ENCODE data around the gene TUBGCP3. TPM values are rescaled to one million over a fixed set of nuclear protein-coding genes. Genes with fewer than 3 reads are reported as not detected.

TUBGCP3 gene
- total RNA-seq, 1 experiment from 2014 or later: 51.1 TPM

GRCh38 chr13:112481458-112481857 is 106.5 kb downstream of the TUBGCP3 start:
- TF ChIP-seq CTCF (IDR thresholded peaks at IDR 0.05; ENCODE audit: insufficient read depth in 1 of 2, low read depth in 1 of 2, low read length in 1 of 2, severe bottlenecking in 1 of 2, unreplicated experiment in 1 of 2): no peak
- Mint-ChIP-seq H3K4me3 (ENCODE audit: unreplicated experiment) (no peak overlapping the region), H3K36me3 (ENCODE audit: insufficient read depth, unreplicated experiment) (no peaks in the 10 kb centered on the region), H3K4me1 (ENCODE audit: low read depth, unreplicated experiment) (no peaks in the 10 kb centered on the region), H3K27me3 (ENCODE audit: insufficient read depth, unreplicated experiment) (no peaks in the 10 kb centered on the region), H3K27ac (ENCODE audit: unreplicated experiment) (no peak overlapping the region), H3K9me3 (ENCODE audit: unreplicated experiment) (no peaks in the 10 kb centered on the region)
- no peak overlapping the region for H3K4me3 ChIP-seq (ENCODE audit: low read depth, low read length)
- no peaks in the 10 kb centered on the region for H3K9me3 ChIP-seq
- ChIA-PET POLR2A (no interaction called here), CTCF (no interaction called here)
- intact Hi-C loops (cut with micrococcal nuclease; ENCODE audit: unreplicated experiment): no loop called here
- H3K36me3 ChIP-seq (ENCODE audit: control insufficient read depth, insufficient read depth, low read length): peaks cover 2% of the 10 kb centered on the region; the same call in 1 of the 2 replicates
- no peak for DNase-seq
- no peaks in the 10 kb centered on the region for H3K4me1 ChIP-seq
- H3K27me3 ChIP-seq (replicated peaks; ENCODE audit: control insufficient read depth, insufficient read depth, low read length): no peaks in the 10 kb centered on the region
- BruUV-seq (replicated peaks): no TSS peak

- no peaks in the 10 kb centered on the region for H3K27me3 ChIP-seq (replicated peaks; ENCODE audit: control insufficient read depth, insufficient read depth, low read length)
- no peaks in the 10 kb centered on the region for H3K4me1 ChIP-seq
- CTCF ChIA-PET: no interaction called here
- Mint-ChIP-seq H3K4me1 (ENCODE audit: low read depth, unreplicated experiment) (no peaks in the 10 kb centered on the region), H3K27me3 (ENCODE audit: insufficient read depth, unreplicated experiment) (no peaks in the 10 kb centered on the region), H3K4me3 (ENCODE audit: unreplicated experiment) (no peak overlapping the region), H3K27ac (ENCODE audit: unreplicated experiment) (no peak overlapping the region), H3K36me3 (ENCODE audit: insufficient read depth, unreplicated experiment) (no peaks in the 10 kb centered on the region), H3K9me3 (ENCODE audit: unreplicated experiment) (no peaks in the 10 kb centered on the region)
- no peak for TF ChIP-seq CTCF (IDR thresholded peaks at IDR 0.05; ENCODE audit: insufficient read depth in 1 of 2, low read depth in 1 of 2, low read length in 1 of 2, severe bottlenecking in 1 of 2, unreplicated experiment in 1 of 2)
- BruUV-seq (replicated peaks): no TSS peak
- DNase-seq: no peak
- H3K36me3 ChIP-seq (ENCODE audit: control insufficient read depth, insufficient read depth, low read length): peaks cover 2% of the 10 kb centered on the region; the same call in 1 of the 2 replicates
- no peak overlapping the region for H3K4me3 ChIP-seq (ENCODE audit: low read depth, low read length)
- intact Hi-C loops (cut with micrococcal nuclease; ENCODE audit: unreplicated experiment): no loop called here
- POLR2A ChIA-PET: no interaction called here
- no peaks in the 10 kb centered on the region for H3K9me3 ChIP-seq
These were observed 108.6 kb downstream of the TUBGCP3 start for GRCh38 chr13:112479389-112479788.

- Histone ChIP-seq H3K4me3 (ENCODE audit: low read depth, low read length) (no peak overlapping the region), H3K27me3 (replicated peaks; ENCODE audit: control insufficient read depth, insufficient read depth, low read length) (no peaks in the 10 kb centered on the region), H3K36me3 (ENCODE audit: control insufficient read depth, insufficient read depth, low read length) (no peaks in the 10 kb centered on the region), H3K9me3 (no peaks in the 10 kb centered on the region), H3K4me1 (no peaks in the 10 kb centered on the region)
- H3K36me3 Mint-ChIP-seq (ENCODE audit: insufficient read depth, unreplicated experiment): no peaks in the 10 kb centered on the region
- no peaks in the 10 kb centered on the region for H3K9me3 Mint-ChIP-seq (ENCODE audit: unreplicated experiment)
- H3K27me3 Mint-ChIP-seq (ENCODE audit: insufficient read depth, unreplicated experiment): no peaks in the 10 kb centered on the region
- CTCF ChIA-PET: no interaction called here
- no peak for TF ChIP-seq CTCF (IDR thresholded peaks at IDR 0.05; ENCODE audit: insufficient read depth in 1 of 2, low read depth in 1 of 2, low read length in 1 of 2, severe bottlenecking in 1 of 2, unreplicated experiment in 1 of 2)
- intact Hi-C loops (cut with micrococcal nuclease; ENCODE audit: unreplicated experiment): no loop called here
- POLR2A ChIA-PET: no interaction called here
- H3K4me3 Mint-ChIP-seq (ENCODE audit: unreplicated experiment): no peak overlapping the region
- no peak overlapping the region for H3K27ac Mint-ChIP-seq (ENCODE audit: unreplicated experiment)
- BruUV-seq (replicated peaks): no TSS peak
- DNase-seq: no peak
- no peaks in the 10 kb centered on the region for H3K4me1 Mint-ChIP-seq (ENCODE audit: low read depth, unreplicated experiment)
These were observed 110.8 kb downstream of the TUBGCP3 start for GRCh38 chr13:112477070-112477619.

Measured in Caco-2 (cell line).